Adrenal gland (tissue), 12 donors: ENCODE measurements around the gene CHURC1. TPM values are rescaled to one million over a fixed set of nuclear protein-coding genes. Genes with fewer than 3 reads are reported as not detected.

Experiments used
- DNase-seq, 7 donors: peaks; one replicate each; pipeline ENCODE4 v3.0.0-alpha.2; 2019 to 2020
- H3K27ac ChIP-seq, 5 donors: fragments of 200-600 bp; sonication (generic) in 4 of 5; 1 replicate in 3 of 5; 2 replicates in 2 of 5; pipeline versions ENCODE4 v1.5.1 to v1.8.0; 2016 to 2020; ENCODE audit warnings: mild to moderate bottlenecking in 1 of 5
- H3K27me3 ChIP-seq: fragments of 200-600 bp; 2 replicates; pipeline ENCODE4 v1.8.0; 2021
- H3K36me3 ChIP-seq, 2 donors: fragments of 200-600 bp; replicated peaks in 1 of 2; 1 replicate in 1 of 2; 2 replicates in 1 of 2; pipeline versions ENCODE4 v1.5.1 to v1.8.0; 2018 to 2022
- H3K4me1 ChIP-seq, 2 donors: fragments of 200-600 bp; replicated peaks in 1 of 2; 1 replicate in 1 of 2; 2 replicates in 1 of 2; pipeline versions ENCODE4 v1.5.1 to v1.8.0; 2018 to 2021
- H3K4me3 ChIP-seq, 4 donors: fragments of 200-600 bp; sonication (generic) in 3 of 4; one replicate each; pipeline ENCODE4 v1.5.1; 2016 to 2018
- H3K9me3 ChIP-seq, 3 donors: fragments of 200-600 bp; sonication (generic) in 1 of 3; replicated peaks in 1 of 3; 1 replicate in 2 of 3; 2 replicates in 1 of 3; pipeline versions ENCODE4 v1.5.1 to v1.8.0; 2016 to 2021
- POLR2A ChIP-seq, 2 donors: fragments of 450-650 bp; IDR thresholded peaks; one replicate each; pipeline ENCODE4 v1.6.1; 2017; ENCODE audit warnings: antibody characterized with exemption in 2 of 2, mild to moderate bottlenecking in 2 of 2, moderate library complexity in 1 of 2
- WGBS, 4 donors: extraction: QIAGEN DNeasy Blood & Tissue Kit in 2 of 4; methylation state at CpG; one replicate each; pipeline versions ENCODE4 v1.1.5 to v1.1.7; 2013 to 2017; 5-methylcytosine and 5-hydroxymethylcytosine counted together
- intact Hi-C, 2 donors: fragments of 100-400 bp; cut with DNase I; formaldehyde crosslinking; loops; one replicate each; pipeline versions ENCODE4 v1.14.1 to v1.15.0; 2022 to 2023
- polyA plus RNA-seq, 3 donors: library from polyadenylated mRNA; stranded (reverse); fragments of 200-250 nt in 2 of 3; fragments of 350-450 nt in 1 of 3; fragmentation: Illumina TruSeq in 1 of 3; extraction: RNeasy Lipid Tissue Mini Kit (QIAGEN cat#74804) in 1 of 3; gene quantifications; one replicate each; pipeline ENCODE4 v1.2.3, GENCODE V29; 2013 to 2014
- total RNA-seq, 9 donors: library from RNA; depleted of rRNA in 4 of 9; stranded (reverse); fragments of >200 nt in 4 of 9; fragments of 120-200 nt in 1 of 9; fragmentation: NEBNext Ultra II Directional in 1 of 9; extraction: Animal tissue kit (Norgen Biotek cat#: 25700) in 1 of 9; gene quantifications; one replicate each; pipeline versions ENCODE4 v1.1.0 to v1.2.4, GENCODE V29; 2013 to 2023
- TF ChIP-seq, protein P1 (sequence below), 6 experiments: fragments of 450-650 bp in 4 of 6; fragments of 200-600 bp in 2 of 6; sonication (generic) in 1 of 6; IDR thresholded peaks; 1 replicate in 5 of 6; 2 replicates in 1 of 6; pipeline versions ENCODE4 v1.5.1 to v1.8.0; 2016 to 2021; ENCODE audit warnings: antibody characterized with exemption in 6 of 6, mild to moderate bottlenecking in 2 of 6, moderate library complexity in 1 of 6
- donor health status: healthy with polysubstance abuse.
- donor health status: Bipolar disorder and iron deficiency.
- donor health status: DM: yes; HTN: yes; CAD: no.
- donor health status: DM: no; HTN: no; CAD: no.
- donor health status: DM: no; HTN: no; CAD: no.
- donor health status: DM: yes; HTN: yes; CAD: no.

Gene CHURC1
- total and polyA plus RNA-seq, 12 donors: 36.7 to 101 (median 74.2) TPM

DNA sequence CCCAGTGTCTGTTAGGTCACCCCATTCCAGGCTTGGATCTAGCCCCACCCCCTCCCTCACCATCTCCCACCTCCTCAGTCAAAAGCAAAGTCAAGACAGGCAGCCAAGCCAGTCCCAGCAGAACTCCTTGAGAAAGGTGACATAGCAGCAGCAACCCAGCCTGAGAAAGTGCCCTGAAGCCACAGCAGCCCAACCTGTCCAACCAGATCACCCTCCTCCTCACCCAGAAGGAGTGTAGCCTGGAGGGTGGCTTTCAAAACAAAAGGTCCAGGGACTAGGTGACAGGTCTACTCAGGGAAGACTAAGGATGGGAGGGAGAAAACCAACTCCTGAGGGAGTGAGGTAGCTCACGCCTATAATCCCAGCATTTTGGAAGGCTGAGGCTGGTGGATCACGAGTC lies 52.7 kb downstream of the CHURC1 start:
- no peak overlapping the region for H3K27ac ChIP-seq
- no peaks in the 10 kb centered on the region for H3K36me3 ChIP-seq
- H3K4me1 ChIP-seq: peaks cover 5 to 8% of the 10 kb centered on the region in 2 donors
- TF ChIP-seq, protein P1, sequence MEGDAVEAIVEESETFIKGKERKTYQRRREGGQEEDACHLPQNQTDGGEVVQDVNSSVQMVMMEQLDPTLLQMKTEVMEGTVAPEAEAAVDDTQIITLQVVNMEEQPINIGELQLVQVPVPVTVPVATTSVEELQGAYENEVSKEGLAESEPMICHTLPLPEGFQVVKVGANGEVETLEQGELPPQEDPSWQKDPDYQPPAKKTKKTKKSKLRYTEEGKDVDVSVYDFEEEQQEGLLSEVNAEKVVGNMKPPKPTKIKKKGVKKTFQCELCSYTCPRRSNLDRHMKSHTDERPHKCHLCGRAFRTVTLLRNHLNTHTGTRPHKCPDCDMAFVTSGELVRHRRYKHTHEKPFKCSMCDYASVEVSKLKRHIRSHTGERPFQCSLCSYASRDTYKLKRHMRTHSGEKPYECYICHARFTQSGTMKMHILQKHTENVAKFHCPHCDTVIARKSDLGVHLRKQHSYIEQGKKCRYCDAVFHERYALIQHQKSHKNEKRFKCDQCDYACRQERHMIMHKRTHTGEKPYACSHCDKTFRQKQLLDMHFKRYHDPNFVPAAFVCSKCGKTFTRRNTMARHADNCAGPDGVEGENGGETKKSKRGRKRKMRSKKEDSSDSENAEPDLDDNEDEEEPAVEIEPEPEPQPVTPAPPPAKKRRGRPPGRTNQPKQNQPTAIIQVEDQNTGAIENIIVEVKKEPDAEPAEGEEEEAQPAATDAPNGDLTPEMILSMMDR (IDR thresholded peaks at IDR 0.05): no peak
- TF ChIP-seq POLR2A (IDR thresholded peaks at IDR 0.05): no peak
- 78 to 100% (median 95%) methylated on average over 2 of the region's 2 CpGs for whole genome bisulfite sequencing, 4 donors
- H3K4me3 ChIP-seq: no peak overlapping the region
- intact Hi-C loops: no loop called here
- no peak for DNase-seq
- no peaks in the 10 kb centered on the region for H3K9me3 ChIP-seq
- no peaks in the 10 kb centered on the region for H3K27me3 ChIP-seq

DNA sequence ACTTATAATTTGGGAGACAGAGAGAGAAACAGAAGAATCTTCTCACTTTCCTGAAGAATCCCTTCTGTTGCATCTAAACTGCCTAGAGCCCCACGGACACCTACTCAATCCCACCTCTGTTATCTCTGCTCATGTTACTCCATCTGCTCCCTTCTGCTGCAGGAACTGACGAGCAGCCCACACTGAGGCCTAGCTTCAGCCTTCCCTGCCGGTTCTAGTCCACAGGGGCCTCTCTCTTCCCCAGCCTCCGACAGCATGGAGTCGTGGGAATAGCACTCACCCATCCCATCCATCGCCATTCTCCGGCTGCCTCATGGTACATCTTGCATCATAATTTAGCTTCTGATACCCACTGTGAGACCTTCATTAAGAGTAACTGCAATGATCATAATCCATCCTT lies 53.9 kb downstream of the CHURC1 start:
- TF ChIP-seq, protein P1 (IDR thresholded peaks at IDR 0.05): no peak
- TF ChIP-seq POLR2A (IDR thresholded peaks at IDR 0.05): no peak
- Histone ChIP-seq H3K9me3 (no peaks in the 10 kb centered on the region), H3K4me1 (peaks cover 5 to 8% of the 10 kb centered on the region in 2 donors), H3K27ac (no peak overlapping the region), H3K4me3 (no peak overlapping the region), H3K27me3 (no peaks in the 10 kb centered on the region), H3K36me3 (no peaks in the 10 kb centered on the region)
- 91 to 96% (median 95%) methylated on average over 7 of the region's 7 CpGs for WGBS, 4 donors
- DNase-seq: no peak
- intact Hi-C loops: no loop called here

DNA sequence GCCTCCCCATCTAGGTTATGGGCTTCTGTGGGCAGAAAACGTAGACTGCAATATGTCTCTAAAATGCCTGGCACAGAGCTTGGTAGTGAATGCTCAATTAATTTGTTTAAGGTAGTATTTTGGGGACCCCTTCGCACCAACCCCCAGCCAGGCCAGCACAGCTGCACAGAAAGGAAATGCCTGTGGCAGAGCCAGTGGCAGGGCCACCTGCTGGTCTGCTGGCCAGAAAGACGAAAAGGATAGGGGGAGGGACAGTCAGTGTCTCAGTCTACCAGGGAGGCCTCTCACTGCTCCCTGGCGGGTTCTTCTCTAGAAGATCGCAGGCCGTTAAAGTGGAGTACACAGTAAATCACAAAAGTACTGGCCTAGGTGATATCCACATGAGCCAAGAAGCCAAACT lies 54.4 kb downstream of the CHURC1 start:
- no peak overlapping the region for H3K27ac ChIP-seq
- WGBS, 4 donors: 80 to 95% (median 90%) methylated on average over 6 of the region's 6 CpGs
- no peaks in the 10 kb centered on the region for H3K27me3 ChIP-seq
- no peaks in the 10 kb centered on the region for H3K9me3 ChIP-seq
- peaks cover 5 to 8% of the 10 kb centered on the region in 2 donors for H3K4me1 ChIP-seq
- DNase-seq: no peak
- no peak overlapping the region for H3K4me3 ChIP-seq
- H3K36me3 ChIP-seq: no peaks in the 10 kb centered on the region
- TF ChIP-seq, protein P1 (IDR thresholded peaks at IDR 0.05): no peak
- no peak for TF ChIP-seq POLR2A (IDR thresholded peaks at IDR 0.05)
- intact Hi-C loops: no loop called here

DNA sequence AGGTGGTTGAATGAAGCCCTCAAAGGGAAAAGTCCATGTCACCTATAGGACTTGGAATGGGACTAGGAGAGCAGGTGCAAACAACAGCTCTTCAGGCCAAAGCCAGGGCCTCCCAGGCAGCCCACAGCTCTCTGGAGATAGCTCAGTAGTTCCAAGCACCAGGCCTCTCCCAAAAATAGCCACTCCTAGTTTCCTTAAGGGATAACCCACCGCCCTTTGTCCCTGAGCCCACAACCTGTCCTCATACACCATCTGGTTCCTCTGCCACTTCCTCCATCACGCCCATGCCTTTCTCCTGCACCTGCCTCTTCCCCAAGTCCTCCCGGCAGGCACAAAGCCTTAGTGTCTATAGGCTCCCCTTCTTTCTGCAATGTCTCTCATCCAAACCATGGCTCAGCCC lies 55.8 kb downstream of the CHURC1 start:
- no peak for DNase-seq
- Histone ChIP-seq H3K36me3 (no peaks in the 10 kb centered on the region), H3K4me1 (peaks cover 5 to 8% of the 10 kb centered on the region in 2 donors), H3K9me3 (no peaks in the 10 kb centered on the region), H3K27ac (no peak overlapping the region), H3K27me3 (no peaks in the 10 kb centered on the region), H3K4me3 (no peak overlapping the region)
- intact Hi-C loops: loop anchor here in 1 of 2 donors (10.0 kb wide), 1 partner anchor 145 kb away; no protein-coding TSS in a partner anchor
- TF ChIP-seq POLR2A (IDR thresholded peaks at IDR 0.05): no peak
- TF ChIP-seq, protein P1 (IDR thresholded peaks at IDR 0.05): no peak
- 84 to 97% (median 90%) methylated on average over 3 of the region's 3 CpGs for WGBS, 4 donors
